ENCODE results near the gene ATP6V1E1.

ATP6V1E1 gene

GRCh38 chr22:17549183-17549582 lies 79.4 kb downstream of the ATP6V1E1 start:
- H3K27ac ChIP-seq (ENCODE audit: low read depth, low read length), result no peak overlapping the region
- H3K36me3 ChIP-seq (ENCODE audit: control insufficient read depth, insufficient read depth, low read length), result no peaks in the 10 kb centered on the region
- H3K27me3 ChIP-seq (ENCODE audit: control insufficient read depth, insufficient read depth, low read length), result no peaks in the 10 kb centered on the region
- no peak overlapping the region for H3K4me3 ChIP-seq (ENCODE audit: low read length)
- no peaks in the 10 kb centered on the region for H3K4me1 ChIP-seq (ENCODE audit: control insufficient read depth, insufficient read depth, low read length)
- H3K9ac ChIP-seq (ENCODE audit: low read length), result no peak overlapping the region

GRCh38 chr22:17548756-17549035 lies 79.9 kb downstream of the ATP6V1E1 start:
- Histone ChIP-seq H3K36me3 (ENCODE audit: control insufficient read depth, insufficient read depth, low read length) (no peaks in the 10 kb centered on the region), H3K27ac (ENCODE audit: low read depth, low read length) (no peak overlapping the region), H3K27me3 (ENCODE audit: control insufficient read depth, insufficient read depth, low read length) (no peaks in the 10 kb centered on the region), H3K9ac (ENCODE audit: low read length) (no peak overlapping the region), H3K4me3 (ENCODE audit: low read length) (no peak overlapping the region), H3K4me1 (ENCODE audit: control insufficient read depth, insufficient read depth, low read length) (no peaks in the 10 kb centered on the region)

- Histone ChIP-seq H3K27me3 (ENCODE audit: control insufficient read depth, insufficient read depth, low read length) (no peaks in the 10 kb centered on the region), H3K4me1 (ENCODE audit: control insufficient read depth, insufficient read depth, low read length) (no peaks in the 10 kb centered on the region), H3K27ac (ENCODE audit: low read depth, low read length) (no peak overlapping the region), H3K9ac (ENCODE audit: low read length) (no peak overlapping the region), H3K4me3 (ENCODE audit: low read length) (no peak overlapping the region), H3K36me3 (ENCODE audit: control insufficient read depth, insufficient read depth, low read length) (no peaks in the 10 kb centered on the region)
These were observed 80.4 kb downstream of the ATP6V1E1 start for GRCh38 chr22:17548010-17548755.

GRCh38 chr22:17542452-17542851 lies 86.1 kb downstream of the ATP6V1E1 start:
- no peaks in the 10 kb centered on the region for H3K4me1 ChIP-seq (ENCODE audit: control insufficient read depth, insufficient read depth, low read length)
- H3K27ac ChIP-seq (ENCODE audit: low read depth, low read length), result no peak overlapping the region
- no peak overlapping the region for H3K9ac ChIP-seq (ENCODE audit: low read length)
- H3K36me3 ChIP-seq (ENCODE audit: control insufficient read depth, insufficient read depth, low read length), result no peaks in the 10 kb centered on the region
- no peaks in the 10 kb centered on the region for H3K27me3 ChIP-seq (ENCODE audit: control insufficient read depth, insufficient read depth, low read length)
- no peak overlapping the region for H3K4me3 ChIP-seq (ENCODE audit: low read length)
